Measurements from ENCODE around the gene RBM19.

DNA sequence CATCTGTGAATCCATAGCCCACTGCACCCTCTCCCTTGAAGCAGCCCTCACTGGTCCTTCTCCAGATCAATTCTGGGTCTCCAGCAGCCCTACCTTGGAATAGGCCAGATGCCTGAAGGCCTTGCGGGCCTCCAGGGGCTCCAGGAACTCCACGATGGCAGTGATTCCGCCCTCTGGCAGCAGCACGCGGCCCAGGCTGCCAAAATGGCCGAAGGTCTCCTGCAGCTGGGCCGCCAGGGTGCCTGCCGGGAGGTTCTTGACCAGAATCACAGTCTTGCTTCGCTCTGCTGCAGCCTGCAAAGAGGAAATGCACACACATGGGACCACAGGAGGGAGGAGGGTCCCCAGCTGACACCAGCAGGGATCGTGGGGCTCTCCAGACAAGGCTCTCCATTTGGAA, 26.3 kb downstream of the RBM19 start:
- no peak for TF ChIP-seq ZNF384 (IDR thresholded peaks at IDR 0.05)
- TF ChIP-seq FOXK2 (IDR thresholded peaks at IDR 0.05) = no peak
- TF ChIP-seq FOXM1 (IDR thresholded peaks at IDR 0.05; ENCODE audit: borderline replicate concordance) = no peak
- TF ChIP-seq HDGF (IDR thresholded peaks at IDR 0.05; ENCODE audit: borderline replicate concordance) = no peak
- TF ChIP-seq TARDBP (IDR thresholded peaks at IDR 0.05) = no peak
- TF ChIP-seq CTBP1 (IDR thresholded peaks at IDR 0.05; ENCODE audit: borderline replicate concordance) = no peak
- TF ChIP-seq BHLHE40 (IDR thresholded peaks at IDR 0.05; ENCODE audit: borderline replicate concordance) = no peak
- TF ChIP-seq FOXA1 (IDR thresholded peaks at IDR 0.05) = no peak
- TF ChIP-seq ELF4 (IDR thresholded peaks at IDR 0.05) = no peak
